ENCODE data around the gene TSC2. TPM values are rescaled to one million over a fixed set of nuclear protein-coding genes. Genes with fewer than 3 reads are reported as not detected.

Gene TSC2
- total RNA-seq, 2 experiments from 2014 or later = 57.2 to 152 TPM

GRCh38 chr16:2003827-2004641, 43.8 kb upstream of the TSC2 start:
- BruUV-seq (replicated peaks) = no TSS peak
- Histone ChIP-seq H2AFZ (ENCODE audit: low read length) (no peak overlapping the region), H3K9me3 (ENCODE audit: low read length) (no peaks in the 10 kb centered on the region), H3K79me2 (ENCODE audit: insufficient read depth, low read depth, low read length) (peaks cover 28% of the 10 kb centered on the region), H3K4me3 (ENCODE audit: low read depth, low read length, poor library complexity, severe bottlenecking) (no peak overlapping the region), H4K20me1 (ENCODE audit: insufficient read depth, low read length) (peaks cover 8% of the 10 kb centered on the region), H3K4me1 (ENCODE audit: insufficient read depth, low read length, poor library complexity, severe bottlenecking) (peaks cover 29% of the 10 kb centered on the region), H3K36me3 (ENCODE audit: insufficient read depth, low read length) (peaks cover 62% of the 10 kb centered on the region), H3K4me2 (ENCODE audit: low read length) (peak overlapping the region; percentile 26; the same call in 1 of the 2 replicates), H3K27ac (ENCODE audit: low read depth, low read length, poor library complexity, severe bottlenecking) (no peak overlapping the region), H3K9me2 (ENCODE audit: insufficient read depth, low read length) (no peaks in the 10 kb centered on the region)
- TF ChIP-seq CTCF (conservative IDR thresholded peaks at IDR 0.05; ENCODE audit: low read length) (peak; percentile 94), EZH2phosphoT487 (IDR thresholded peaks at IDR 0.05; ENCODE audit: borderline replicate concordance, low read depth, low read length) (no peak)
- POLR2A ChIA-PET = interaction anchor here (1.3 kb wide), 1 partner anchor 151 kb away, joined by 4 read pairs; the partner anchor contains the start of gene TRAF7
- DNase-seq (ENCODE audit: low spot score) = peak; percentile 93
- CTCF ChIA-PET (ENCODE audit: unreplicated experiment) = no interaction called here
- intact Hi-C loops (cut with micrococcal nuclease; ENCODE audit: unreplicated experiment) = no loop called here

- Histone ChIP-seq H3K9me3 (ENCODE audit: low read length) (no peaks in the 10 kb centered on the region), H3K36me3 (ENCODE audit: insufficient read depth, low read length) (peaks cover 53% of the 10 kb centered on the region), H3K79me2 (ENCODE audit: insufficient read depth, low read depth, low read length) (peaks cover 34% of the 10 kb centered on the region), H3K27ac (ENCODE audit: low read depth, low read length, poor library complexity, severe bottlenecking) (no peak overlapping the region), H2AFZ (ENCODE audit: low read length) (no peak overlapping the region), H3K9me2 (ENCODE audit: insufficient read depth, low read length) (no peaks in the 10 kb centered on the region), H3K4me2 (ENCODE audit: low read length) (peak overlapping the region; percentile 26; the same call in 1 of the 2 replicates), H3K4me3 (ENCODE audit: low read depth, low read length, poor library complexity, severe bottlenecking) (no peak overlapping the region), H4K20me1 (ENCODE audit: insufficient read depth, low read length) (peaks cover 10% of the 10 kb centered on the region), H3K4me1 (ENCODE audit: insufficient read depth, low read length, poor library complexity, severe bottlenecking) (peaks cover 29% of the 10 kb centered on the region)
- DNase-seq (ENCODE audit: low spot score) = no peak
- POLR2A ChIA-PET = interaction anchor here (1.3 kb wide), 1 partner anchor 151 kb away, joined by 4 read pairs; the partner anchor contains the start of gene TRAF7
- intact Hi-C loops (cut with micrococcal nuclease; ENCODE audit: unreplicated experiment) = no loop called here
- CTCF ChIA-PET (ENCODE audit: unreplicated experiment) = no interaction called here
- TF ChIP-seq CTCF (conservative IDR thresholded peaks at IDR 0.05; ENCODE audit: low read length) (no peak), EZH2phosphoT487 (IDR thresholded peaks at IDR 0.05; ENCODE audit: borderline replicate concordance, low read depth, low read length) (no peak)
- BruUV-seq (replicated peaks) = no TSS peak
Measured at GRCh38 chr16:2004795-2005517, 42.8 kb upstream of the TSC2 start.
